ENCODE results near the gene SORBS1. TPM values are rescaled to one million over a fixed set of nuclear protein-coding genes. Genes with fewer than 3 reads are reported as not detected.

The SORBS1 gene
- total RNA-seq, 1 experiment from 2014 or later, result 39.9 TPM

DNA sequence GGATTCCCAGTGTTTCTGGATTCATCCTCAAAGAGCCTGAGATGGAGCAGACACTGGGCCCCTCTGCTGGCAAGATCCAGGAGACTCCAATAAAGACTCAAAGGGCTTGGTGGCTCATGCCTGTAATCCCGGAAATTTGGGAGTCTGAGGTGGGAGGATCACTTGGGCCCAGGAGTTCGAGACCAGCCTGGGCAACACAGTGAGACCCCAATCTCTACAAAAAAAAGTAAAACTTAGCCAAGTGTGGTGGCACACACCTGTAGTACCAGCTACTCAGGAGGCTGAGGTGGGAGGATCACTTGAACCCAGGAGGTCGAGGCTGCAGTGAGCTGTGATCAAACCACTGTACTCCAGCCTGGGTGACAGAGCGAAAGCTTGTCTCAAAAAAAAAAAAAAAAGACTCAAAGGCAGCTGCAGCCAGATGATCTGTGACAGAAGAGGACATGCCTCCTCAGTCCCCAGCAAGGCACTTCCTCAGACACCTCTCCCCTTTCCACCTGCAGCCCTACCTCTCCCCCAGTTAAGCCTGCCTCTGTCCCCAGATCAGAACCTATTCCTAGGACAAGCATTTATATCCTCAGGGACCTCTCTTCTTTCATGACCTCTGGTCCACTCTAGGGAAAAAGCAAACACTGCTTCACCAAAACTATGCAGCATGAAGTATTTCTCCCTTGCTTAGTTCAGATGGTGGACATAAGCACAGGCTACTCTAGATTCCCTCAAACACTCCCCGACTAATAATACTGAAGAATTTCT lies 298.2 kb downstream of the SORBS1 start:
- ATAC-seq, result no peak
- H3K4me1 Mint-ChIP-seq, result peaks cover 63% of the 10 kb centered on the region
- no peak overlapping the region for H3K4me3 Mint-ChIP-seq
- H3K27ac Mint-ChIP-seq, result peak overlapping the region; percentile 99
- H3K36me3 Mint-ChIP-seq, result peaks cover 65% of the 10 kb centered on the region
- H3K9me3 Mint-ChIP-seq, result peaks cover 5% of the 10 kb centered on the region
- TF ChIP-seq FOXK1 (CRISPR knock-in tag; IDR thresholded peaks at IDR 0.05), result no peak
- TF ChIP-seq, protein P1, sequence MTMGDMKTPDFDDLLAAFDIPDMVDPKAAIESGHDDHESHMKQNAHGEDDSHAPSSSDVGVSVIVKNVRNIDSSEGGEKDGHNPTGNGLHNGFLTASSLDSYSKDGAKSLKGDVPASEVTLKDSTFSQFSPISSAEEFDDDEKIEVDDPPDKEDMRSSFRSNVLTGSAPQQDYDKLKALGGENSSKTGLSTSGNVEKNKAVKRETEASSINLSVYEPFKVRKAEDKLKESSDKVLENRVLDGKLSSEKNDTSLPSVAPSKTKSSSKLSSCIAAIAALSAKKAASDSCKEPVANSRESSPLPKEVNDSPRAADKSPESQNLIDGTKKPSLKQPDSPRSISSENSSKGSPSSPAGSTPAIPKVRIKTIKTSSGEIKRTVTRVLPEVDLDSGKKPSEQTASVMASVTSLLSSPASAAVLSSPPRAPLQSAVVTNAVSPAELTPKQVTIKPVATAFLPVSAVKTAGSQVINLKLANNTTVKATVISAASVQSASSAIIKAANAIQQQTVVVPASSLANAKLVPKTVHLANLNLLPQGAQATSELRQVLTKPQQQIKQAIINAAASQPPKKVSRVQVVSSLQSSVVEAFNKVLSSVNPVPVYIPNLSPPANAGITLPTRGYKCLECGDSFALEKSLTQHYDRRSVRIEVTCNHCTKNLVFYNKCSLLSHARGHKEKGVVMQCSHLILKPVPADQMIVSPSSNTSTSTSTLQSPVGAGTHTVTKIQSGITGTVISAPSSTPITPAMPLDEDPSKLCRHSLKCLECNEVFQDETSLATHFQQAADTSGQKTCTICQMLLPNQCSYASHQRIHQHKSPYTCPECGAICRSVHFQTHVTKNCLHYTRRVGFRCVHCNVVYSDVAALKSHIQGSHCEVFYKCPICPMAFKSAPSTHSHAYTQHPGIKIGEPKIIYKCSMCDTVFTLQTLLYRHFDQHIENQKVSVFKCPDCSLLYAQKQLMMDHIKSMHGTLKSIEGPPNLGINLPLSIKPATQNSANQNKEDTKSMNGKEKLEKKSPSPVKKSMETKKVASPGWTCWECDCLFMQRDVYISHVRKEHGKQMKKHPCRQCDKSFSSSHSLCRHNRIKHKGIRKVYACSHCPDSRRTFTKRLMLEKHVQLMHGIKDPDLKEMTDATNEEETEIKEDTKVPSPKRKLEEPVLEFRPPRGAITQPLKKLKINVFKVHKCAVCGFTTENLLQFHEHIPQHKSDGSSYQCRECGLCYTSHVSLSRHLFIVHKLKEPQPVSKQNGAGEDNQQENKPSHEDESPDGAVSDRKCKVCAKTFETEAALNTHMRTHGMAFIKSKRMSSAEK (CRISPR knock-in tag; IDR thresholded peaks at IDR 0.05; ENCODE audit: borderline replicate concordance), result no peak
- TF ChIP-seq JAZF1 (CRISPR knock-in tag; IDR thresholded peaks at IDR 0.05), result no peak
- no peak for TF ChIP-seq NFE2L1 (CRISPR knock-in tag; IDR thresholded peaks at IDR 0.05)
- TF ChIP-seq ZNF121 (CRISPR knock-in tag; IDR thresholded peaks at IDR 0.05), result peak; percentile 92
- TF ChIP-seq JUN (CRISPR knock-in tag; IDR thresholded peaks at IDR 0.05), result no peak
- TF ChIP-seq SOX15 (CRISPR knock-in tag; IDR thresholded peaks at IDR 0.05), result no peak
- H3K27me3 Mint-ChIP-seq (ENCODE audit: low read depth), result no peaks in the 10 kb centered on the region
- ChIA-PET CTCF (no interaction called here), POLR2A (no interaction called here)
- no peak for DNase-seq (ENCODE audit: low spot score)

DNA sequence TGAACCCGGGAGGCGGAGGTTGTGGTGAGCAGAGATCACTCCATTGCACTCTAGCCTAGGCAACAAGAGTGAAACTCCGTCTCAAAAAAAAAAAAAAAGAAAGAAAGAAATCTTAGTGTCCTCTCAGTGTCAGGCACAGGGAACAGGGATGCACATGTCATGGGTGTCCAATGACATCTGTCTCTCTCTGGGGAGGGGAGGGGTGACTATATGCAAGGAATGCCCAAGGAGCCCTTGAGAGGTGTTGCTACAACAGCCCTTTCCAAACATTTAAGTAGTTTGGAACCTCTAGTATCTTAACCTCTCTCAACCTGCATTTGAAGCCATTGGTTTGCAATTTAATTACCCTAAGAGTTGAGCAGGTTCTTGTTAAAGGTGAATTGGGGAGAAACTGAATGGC lies 299.2 kb downstream of the SORBS1 start:
- ATAC-seq (no peak), DNase-seq (ENCODE audit: low spot score) (no peak)
- CTCF ChIA-PET, result no interaction called here
- no peak for TF ChIP-seq MYBL2 (CRISPR knock-in tag; IDR thresholded peaks at IDR 0.05)
- TF ChIP-seq, protein P2, sequence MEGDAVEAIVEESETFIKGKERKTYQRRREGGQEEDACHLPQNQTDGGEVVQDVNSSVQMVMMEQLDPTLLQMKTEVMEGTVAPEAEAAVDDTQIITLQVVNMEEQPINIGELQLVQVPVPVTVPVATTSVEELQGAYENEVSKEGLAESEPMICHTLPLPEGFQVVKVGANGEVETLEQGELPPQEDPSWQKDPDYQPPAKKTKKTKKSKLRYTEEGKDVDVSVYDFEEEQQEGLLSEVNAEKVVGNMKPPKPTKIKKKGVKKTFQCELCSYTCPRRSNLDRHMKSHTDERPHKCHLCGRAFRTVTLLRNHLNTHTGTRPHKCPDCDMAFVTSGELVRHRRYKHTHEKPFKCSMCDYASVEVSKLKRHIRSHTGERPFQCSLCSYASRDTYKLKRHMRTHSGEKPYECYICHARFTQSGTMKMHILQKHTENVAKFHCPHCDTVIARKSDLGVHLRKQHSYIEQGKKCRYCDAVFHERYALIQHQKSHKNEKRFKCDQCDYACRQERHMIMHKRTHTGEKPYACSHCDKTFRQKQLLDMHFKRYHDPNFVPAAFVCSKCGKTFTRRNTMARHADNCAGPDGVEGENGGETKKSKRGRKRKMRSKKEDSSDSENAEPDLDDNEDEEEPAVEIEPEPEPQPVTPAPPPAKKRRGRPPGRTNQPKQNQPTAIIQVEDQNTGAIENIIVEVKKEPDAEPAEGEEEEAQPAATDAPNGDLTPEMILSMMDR (IDR thresholded peaks at IDR 0.05), result no peak
- TF ChIP-seq ZNF416 (CRISPR knock-in tag; IDR thresholded peaks at IDR 0.05), result no peak
- TF ChIP-seq, protein P1 (CRISPR knock-in tag; IDR thresholded peaks at IDR 0.05; ENCODE audit: borderline replicate concordance), result no peak
- TF ChIP-seq MXD4 (CRISPR knock-in tag; IDR thresholded peaks at IDR 0.05; ENCODE audit: borderline replicate concordance), result no peak
- Mint-ChIP-seq H3K27ac (peak overlapping the region; percentile 30; the same call in 1 of the 2 replicates), H3K9me3 (peaks cover 12% of the 10 kb centered on the region), H3K36me3 (peaks cover 71% of the 10 kb centered on the region), H3K27me3 (ENCODE audit: low read depth) (no peaks in the 10 kb centered on the region), H3K4me1 (peaks cover 60% of the 10 kb centered on the region), H3K4me3 (no peak overlapping the region)
- POLR2A ChIA-PET, result interaction anchor here (0.7 kb wide), 1 partner anchor 395 kb away, joined by 3 read pairs; the partner anchor contains the start of gene ALDH18A1

Other genes with a start within 250 kb of the SORBS1 start
- gene ALDH18A1, start 95.3 kb upstream of the SORBS1 start, total RNA-seq (2021), result 105 to 115 TPM (median 107 TPM) in 3 replicates
- 26.4 to 33.5 TPM (median 29.3 TPM) in 3 replicates for gene TCTN3, start 132.6 kb upstream of the SORBS1 start, total RNA-seq (2021)
- gene ENTPD1, start 194.8 kb upstream of the SORBS1 start, total RNA-seq (2021), result 1.9 to 2.8 TPM (median 2.3 TPM) in 3 replicates

All from WTC11 (cell line).